ENCODE measurements around the gene TRABD2B. TPM values are rescaled to one million over a fixed set of nuclear protein-coding genes. Genes with fewer than 3 reads are reported as not detected.

Gene TRABD2B
- total RNA-seq, 1 donor from 2014 or later = 0.89 TPM

DNA sequence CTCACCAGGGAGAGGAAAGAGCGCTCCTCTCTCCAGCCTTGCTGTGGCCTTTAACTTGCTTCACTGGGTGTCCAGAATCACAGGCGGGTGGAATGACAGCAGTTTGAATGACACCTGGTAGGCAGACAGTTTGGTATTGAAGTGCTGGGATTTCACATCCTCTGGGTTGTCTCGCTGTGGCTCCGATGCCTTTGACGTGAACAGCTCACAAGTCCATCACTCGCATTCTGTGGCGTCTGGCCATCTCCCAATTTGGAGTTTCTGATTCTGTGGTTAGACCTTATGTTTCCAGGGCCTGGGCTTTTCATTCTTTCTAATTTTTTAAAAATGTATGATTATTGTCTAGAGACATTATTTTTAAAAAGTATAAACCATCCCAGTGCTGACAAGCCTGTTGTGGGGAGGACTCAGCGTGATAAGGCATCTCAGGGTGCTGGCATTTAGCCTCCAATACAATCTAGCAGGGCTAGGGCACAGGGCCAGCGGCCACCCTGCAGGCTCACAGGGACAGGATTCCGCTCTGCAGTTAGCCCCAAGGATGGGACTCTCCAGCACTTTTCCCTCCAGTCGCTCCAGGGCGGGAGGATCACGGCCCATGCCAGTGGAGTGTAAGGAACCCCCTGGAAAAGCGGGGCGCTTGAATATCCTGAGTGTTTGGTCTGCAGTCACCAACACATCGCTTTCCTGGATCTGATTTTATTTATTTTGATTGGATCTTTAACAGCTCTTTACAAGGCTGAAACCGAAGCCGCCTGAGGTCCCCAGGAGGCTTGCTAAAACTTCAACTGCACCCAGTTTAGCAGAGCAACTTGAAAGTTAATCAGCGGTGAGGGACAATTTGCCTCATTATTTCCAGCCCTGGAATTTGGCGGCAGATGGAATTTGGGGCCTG, 178.3 kb downstream of the TRABD2B start:
- peaks cover 16% of the 10 kb centered on the region for H3K27me3 Mint-ChIP-seq (ENCODE audit: low read depth, unreplicated experiment)
- Histone ChIP-seq H2AFZ (ENCODE audit: low read depth, low read length) (no peak overlapping the region), H3K27me3 (ENCODE audit: insufficient read depth, low read length) (peaks cover 2% of the 10 kb centered on the region), H3K9ac (ENCODE audit: low read length) (no peak overlapping the region), H3K4me1 (ENCODE audit: insufficient read depth, low read length) (no peaks in the 10 kb centered on the region), H4K20me1 (ENCODE audit: insufficient read depth, low read length) (no peaks in the 10 kb centered on the region), H3K4me3 (ENCODE audit: insufficient read depth, low read depth, low read length) (no peak overlapping the region), H3K36me3 (ENCODE audit: insufficient read depth, low read length) (no peaks in the 10 kb centered on the region), H3K27ac (ENCODE audit: low read depth, low read length) (no peak overlapping the region), H3K4me2 (ENCODE audit: low read length) (no peak overlapping the region), H3K79me2 (ENCODE audit: insufficient read depth, low read length) (no peaks in the 10 kb centered on the region), H3K9me3 (ENCODE audit: insufficient read depth, low read depth, low read length) (no peaks in the 10 kb centered on the region)
- peak overlapping the region; percentile 66 for H3K27ac Mint-ChIP-seq (ENCODE audit: unreplicated experiment)
- no peak overlapping the region for H3K4me3 Mint-ChIP-seq (ENCODE audit: unreplicated experiment)
- FAIRE-seq (no peak), DNase-seq (ENCODE audit: low read depth) (peak; percentile 6)
- TF ChIP-seq, protein P1, sequence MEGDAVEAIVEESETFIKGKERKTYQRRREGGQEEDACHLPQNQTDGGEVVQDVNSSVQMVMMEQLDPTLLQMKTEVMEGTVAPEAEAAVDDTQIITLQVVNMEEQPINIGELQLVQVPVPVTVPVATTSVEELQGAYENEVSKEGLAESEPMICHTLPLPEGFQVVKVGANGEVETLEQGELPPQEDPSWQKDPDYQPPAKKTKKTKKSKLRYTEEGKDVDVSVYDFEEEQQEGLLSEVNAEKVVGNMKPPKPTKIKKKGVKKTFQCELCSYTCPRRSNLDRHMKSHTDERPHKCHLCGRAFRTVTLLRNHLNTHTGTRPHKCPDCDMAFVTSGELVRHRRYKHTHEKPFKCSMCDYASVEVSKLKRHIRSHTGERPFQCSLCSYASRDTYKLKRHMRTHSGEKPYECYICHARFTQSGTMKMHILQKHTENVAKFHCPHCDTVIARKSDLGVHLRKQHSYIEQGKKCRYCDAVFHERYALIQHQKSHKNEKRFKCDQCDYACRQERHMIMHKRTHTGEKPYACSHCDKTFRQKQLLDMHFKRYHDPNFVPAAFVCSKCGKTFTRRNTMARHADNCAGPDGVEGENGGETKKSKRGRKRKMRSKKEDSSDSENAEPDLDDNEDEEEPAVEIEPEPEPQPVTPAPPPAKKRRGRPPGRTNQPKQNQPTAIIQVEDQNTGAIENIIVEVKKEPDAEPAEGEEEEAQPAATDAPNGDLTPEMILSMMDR (IDR thresholded peaks at IDR 0.05; ENCODE audit: insufficient read depth, low read depth, low read length) = no peak
- no peak for TF ChIP-seq EZH2 (IDR thresholded peaks at IDR 0.05; ENCODE audit: insufficient read depth, low read length)
- no peaks in the 10 kb centered on the region for H3K36me3 Mint-ChIP-seq (ENCODE audit: low read depth, unreplicated experiment)
- H3K4me1 Mint-ChIP-seq (ENCODE audit: low read depth, unreplicated experiment) = peaks cover 40% of the 10 kb centered on the region
- H3K9me3 Mint-ChIP-seq (ENCODE audit: unreplicated experiment) = no peaks in the 10 kb centered on the region

DNA sequence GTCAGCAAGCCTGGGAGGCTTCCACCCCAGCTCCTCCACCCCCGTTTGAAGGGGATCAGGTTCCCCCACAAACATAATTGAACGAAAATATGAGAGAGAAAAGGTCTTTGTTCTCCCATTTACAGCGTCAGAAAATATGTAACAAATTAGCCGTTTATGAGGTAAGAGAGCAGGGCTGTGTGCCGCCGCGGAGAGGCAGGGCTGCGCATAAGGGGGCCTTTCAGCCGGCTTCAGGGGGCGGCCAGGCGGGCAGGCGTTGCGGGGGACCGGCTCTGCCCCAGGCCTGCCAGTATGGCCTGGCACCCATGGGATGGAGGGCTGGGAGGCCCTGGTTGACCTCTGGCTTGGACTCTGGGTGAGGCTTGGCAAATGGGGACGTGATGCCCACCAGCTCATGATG, 179.3 kb downstream of the TRABD2B start:
- FAIRE-seq = no peak

More for the DNA sequence above, 179.3 kb downstream of the TRABD2B start:
- no peaks in the 10 kb centered on the region for H3K9me3 ChIP-seq (ENCODE audit: insufficient read depth, low read depth, low read length)
- H3K36me3 ChIP-seq (ENCODE audit: insufficient read depth, low read length) = no peaks in the 10 kb centered on the region
- no peak overlapping the region for H3K27ac ChIP-seq (ENCODE audit: low read depth, low read length)
- no peak overlapping the region for H3K4me3 ChIP-seq (ENCODE audit: insufficient read depth, low read depth, low read length)
- H3K4me3 Mint-ChIP-seq (ENCODE audit: unreplicated experiment) = no peak overlapping the region
- H3K4me1 Mint-ChIP-seq (ENCODE audit: low read depth, unreplicated experiment) = peaks cover 38% of the 10 kb centered on the region
- no peak for TF ChIP-seq EZH2 (IDR thresholded peaks at IDR 0.05; ENCODE audit: insufficient read depth, low read length)
- TF ChIP-seq, protein P1 (IDR thresholded peaks at IDR 0.05; ENCODE audit: insufficient read depth, low read depth, low read length) = no peak
- no peaks in the 10 kb centered on the region for H3K79me2 ChIP-seq (ENCODE audit: insufficient read depth, low read length)
- H3K9ac ChIP-seq (ENCODE audit: low read length) = no peak overlapping the region
- H3K27ac Mint-ChIP-seq (ENCODE audit: unreplicated experiment) = no peak overlapping the region
- peaks cover 19% of the 10 kb centered on the region for H3K27me3 Mint-ChIP-seq (ENCODE audit: low read depth, unreplicated experiment)
- no peaks in the 10 kb centered on the region for H3K4me1 ChIP-seq (ENCODE audit: insufficient read depth, low read length)
- DNase-seq (ENCODE audit: low read depth) = no peak
- H3K27me3 ChIP-seq (ENCODE audit: insufficient read depth, low read length) = peaks cover 7% of the 10 kb centered on the region
- no peaks in the 10 kb centered on the region for H3K9me3 Mint-ChIP-seq (ENCODE audit: unreplicated experiment)
- H3K36me3 Mint-ChIP-seq (ENCODE audit: low read depth, unreplicated experiment) = no peaks in the 10 kb centered on the region
- no peak overlapping the region for H3K4me2 ChIP-seq (ENCODE audit: low read length)
- H4K20me1 ChIP-seq (ENCODE audit: insufficient read depth, low read length) = no peaks in the 10 kb centered on the region
- no peak overlapping the region for H2AFZ ChIP-seq (ENCODE audit: low read depth, low read length)
